HepG2 (cell line): ENCODE results near the gene HYAL2. TPM values are rescaled to one million over a fixed set of nuclear protein-coding genes. Genes with fewer than 3 reads are reported as not detected.
A peak's percentile ranks its signal among the peaks of the same experiment; 100 is the strongest.

Experiments
- ADNP ChIP-seq: sonication (generic); formaldehyde crosslinking; IDR thresholded peaks from 2 replicates; pipeline ENCODE4 v1.4.0; 2020; ENCODE audit warnings: missing genetic modification reagents
- BHLHE40 ChIP-seq: IDR thresholded peaks from 2 replicates; pipeline ENCODE4 v1.6.1; 2011; ENCODE audit warnings: low read length, improper control_type of control experiment
- EED ChIP-seq: sonication (generic); formaldehyde crosslinking; IDR thresholded peaks from 2 replicates; pipeline ENCODE4 v1.5.0; 2020; ENCODE audit warnings: mild to moderate bottlenecking, missing genetic modification reagents
- FOXA1 ChIP-seq, 2 experiments: fragments of 450-650 bp in 1 of 2; sonication (generic) in 1 of 2; formaldehyde crosslinking in 1 of 2; IDR thresholded peaks; 2 replicates each; pipeline versions ENCODE4 v1.4.0 to v1.6.1; 2016 to 2020; ENCODE audit warnings: missing genetic modification reagents in 1 of 2
- GATAD1 ChIP-seq: IDR thresholded peaks from 2 replicates; pipeline ENCODE4 v1.6.1; 2016; ENCODE audit warnings: missing genetic modification reagents, missing compliant biosample characterization
- GZF1 ChIP-seq: sonication (generic); formaldehyde crosslinking; IDR thresholded peaks from 2 replicates; pipeline ENCODE4 v1.5.1; 2020; ENCODE audit warnings: mild to moderate bottlenecking, missing genetic modification reagents
- MAZ ChIP-seq, 2 experiments: sonication (generic) in 1 of 2; formaldehyde crosslinking in 1 of 2; IDR thresholded peaks; 2 replicates each; pipeline versions ENCODE4 v1.5.0 to v1.6.1; 2012 to 2020; ENCODE audit warnings: low read depth in 2 of 2, mild to moderate bottlenecking in 2 of 2, borderline replicate concordance in 1 of 2, improper control_type of control experiment in 1 of 2, low read length in 1 of 2, missing genetic modification reagents in 1 of 2, moderate library complexity in 1 of 2
- MLXIP ChIP-seq: sonication (generic); formaldehyde crosslinking; IDR thresholded peaks from 2 replicates; pipeline ENCODE4 v1.9.0; 2021; ENCODE audit warnings: missing genetic modification reagents, borderline replicate concordance
- MTF2 ChIP-seq: sonication (generic); formaldehyde crosslinking; IDR thresholded peaks from 2 replicates; pipeline ENCODE4 v1.5.0; 2020; ENCODE audit warnings: missing genetic modification reagents, borderline replicate concordance
- NR2F6 ChIP-seq, 2 experiments: IDR thresholded peaks; 2 replicates each; pipeline ENCODE4 v1.6.1; 2016; ENCODE audit warnings: antibody characterized with exemption in 1 of 2, mild to moderate bottlenecking in 1 of 2
- PAWR ChIP-seq: sonication (generic); formaldehyde crosslinking; IDR thresholded peaks from 2 replicates; pipeline ENCODE4 v1.4.0; 2020; ENCODE audit warnings: missing genetic modification reagents, mild to moderate bottlenecking, borderline replicate concordance
- PHF8 ChIP-seq: sonication (generic); formaldehyde crosslinking; IDR thresholded peaks from 2 replicates; pipeline ENCODE4 v1.5.0; 2020; ENCODE audit warnings: missing genetic modification reagents
- RBFOX2 ChIP-seq: fragments of 200-400 bp; formaldehyde crosslinking; IDR thresholded peaks from 2 replicates; pipeline ENCODE4 v1.6.1; 2017; ENCODE audit warnings: low read depth, mild to moderate bottlenecking, low read length
- REPIN1 ChIP-seq: sonication (generic); formaldehyde crosslinking; IDR thresholded peaks from 2 replicates; pipeline ENCODE4 v1.8.0; 2022; ENCODE audit warnings: missing genetic modification reagents, low read depth, mild to moderate bottlenecking, borderline replicate concordance
- SP2 ChIP-seq: sonication (generic); formaldehyde crosslinking; IDR thresholded peaks from 2 replicates; pipeline ENCODE4 v1.5.1; 2020; ENCODE audit warnings: mild to moderate bottlenecking, missing genetic modification reagents
- SRSF4 ChIP-seq: fragments of 200-400 bp; formaldehyde crosslinking; IDR thresholded peaks from one replicate; pipeline ENCODE4 v1.6.1; 2018; ENCODE audit warnings: mild to moderate bottlenecking, low read depth, low read length, moderate library complexity; ENCODE audit not compliant: poor library complexity, severe bottlenecking
- THYN1 ChIP-seq: sonication (generic); formaldehyde crosslinking; IDR thresholded peaks from 2 replicates; pipeline ENCODE4 v1.8.1; 2023; ENCODE audit warnings: low read depth, mild to moderate bottlenecking, moderate library complexity, missing genetic modification reagents, borderline replicate concordance
- ZBTB25 ChIP-seq: IDR thresholded peaks from 2 replicates; pipeline ENCODE4 v1.6.1; 2018; ENCODE audit warnings: missing genetic modification reagents
- ZGPAT ChIP-seq: IDR thresholded peaks from 2 replicates; pipeline ENCODE4 v1.6.1; 2016; ENCODE audit warnings: mild to moderate bottlenecking
- ZNF207 ChIP-seq: fragments of 450-650 bp; IDR thresholded peaks from 2 replicates; pipeline ENCODE4 v1.6.1; 2016; ENCODE audit warnings: antibody characterized with exemption, borderline replicate concordance
- ZNF24 ChIP-seq: fragments of 450-650 bp; IDR thresholded peaks from 2 replicates; pipeline ENCODE4 v1.6.1; 2017; ENCODE audit warnings: antibody characterized with exemption, mild to moderate bottlenecking
- ZNF383 ChIP-seq: sonication (generic); formaldehyde crosslinking; IDR thresholded peaks from 2 replicates; pipeline ENCODE4 v1.4.0; 2020; ENCODE audit warnings: missing genetic modification reagents, mild to moderate bottlenecking, borderline replicate concordance
- ZNF615 ChIP-seq: sonication (generic); formaldehyde crosslinking; IDR thresholded peaks from 2 replicates; pipeline ENCODE4 v1.5.0; 2020; ENCODE audit warnings: mild to moderate bottlenecking, missing genetic modification reagents, borderline replicate concordance
- ZNF619 ChIP-seq: sonication (generic); formaldehyde crosslinking; IDR thresholded peaks from 2 replicates; pipeline ENCODE4 v1.4.0; 2020; ENCODE audit warnings: mild to moderate bottlenecking, missing genetic modification reagents
- ZZZ3 ChIP-seq: sonication (generic); formaldehyde crosslinking; IDR thresholded peaks from 2 replicates; pipeline ENCODE4 v1.4.0; 2020; ENCODE audit warnings: missing genetic modification reagents, mild to moderate bottlenecking, borderline replicate concordance
- polyA plus RNA-seq, 8 experiments: library from polyadenylated mRNA; depleted of rRNA in 3 of 8; stranded (reverse) in 7 of 8; unstranded in 1 of 8; fragments of >200 nt; fragmentation: Illumina TruSeq in 4 of 8; extraction: Trizol in 4 of 8; gene quantifications; 2 replicates each; pipeline versions ENCODE4 v1.2.1 to v1.2.3, GENCODE V29; 2011 to 2016; ENCODE audit warnings: low read depth in 4 of 8, missing spikeins in 1 of 8, mixed read lengths in 1 of 8; ENCODE audit not compliant: insufficient read depth in 1 of 8
- total RNA-seq, 5 experiments: library from RNA; depleted of rRNA; stranded (reverse); fragments of >200 nt; fragmentation: Illumina TruSeq; extraction: Trizol; gene quantifications; 2 replicates each; pipeline ENCODE4 v1.2.3, GENCODE V29; 2016; ENCODE audit warnings: low read depth in 1 of 5

The HYAL2 gene
- total and polyA plus RNA-seq, 2 of the 13 experiments (the other 11 are each of a cell fraction or from before 2014, with no cell fraction given) = 76.2 to 102 TPM

- TF ChIP-seq GZF1 (CRISPR knock-in tag) = no peak
- TF ChIP-seq SRSF4 = no peak
- no peak for TF ChIP-seq ADNP (CRISPR knock-in tag)
- no peak for TF ChIP-seq ZBTB25 (CRISPR knock-in tag)
- no peak for TF ChIP-seq THYN1 (CRISPR knock-in tag)
- TF ChIP-seq EED (CRISPR knock-in tag) = no peak
- TF ChIP-seq MAZ (IDR thresholded peaks at IDR 0.05; ENCODE audit: borderline replicate concordance, low read depth, low read length) = no peak
- TF ChIP-seq MAZ (CRISPR knock-in tag; IDR thresholded peaks at IDR 0.05; ENCODE audit: low read depth) = no peak
- no peak for TF ChIP-seq ZGPAT (CRISPR knock-in tag)
- no peak for TF ChIP-seq PHF8
- no peak for TF ChIP-seq MLXIP (CRISPR knock-in tag)
- TF ChIP-seq NR2F6 (IDR thresholded peaks at IDR 0.05) = peak; percentile 84
- peak; percentile 87 for TF ChIP-seq NR2F6 (CRISPR knock-in tag; IDR thresholded peaks at IDR 0.05)
- TF ChIP-seq RBFOX2 = no peak
- no peak for TF ChIP-seq ZNF24
- no peak for TF ChIP-seq ZNF619 (CRISPR knock-in tag)
- TF ChIP-seq FOXA1 (IDR thresholded peaks at IDR 0.05) = no peak
- TF ChIP-seq FOXA1 (CRISPR knock-in tag; IDR thresholded peaks at IDR 0.05) = no peak
- 0 out of 2 replicates have a peak, but pooled peaks have one; percentile 15 for TF ChIP-seq GATAD1 (CRISPR knock-in tag)
- no peak for TF ChIP-seq ZNF383
- no peak for TF ChIP-seq MTF2
- TF ChIP-seq ZNF207 = no peak
- 0 out of 2 replicates have a peak, but pooled peaks have one; percentile 51 for TF ChIP-seq REPIN1 (CRISPR knock-in tag)
- TF ChIP-seq SP2 (CRISPR knock-in tag) = no peak
- TF ChIP-seq PAWR (CRISPR knock-in tag) = no peak
- TF ChIP-seq ZZZ3 (CRISPR knock-in tag) = no peak
- TF ChIP-seq ZNF615 (CRISPR knock-in tag) = no peak
- no peak for TF ChIP-seq BHLHE40
These were observed 51.1 kb downstream of the HYAL2 start (continued) for GRCh38 chr3:50271314-50271936.
